HG03457 (cell line): ENCODE measurements around the gene BNIP3.
"Not testable (repeated sequence)": the region's sequence is repeated elsewhere in the genome, so short reads cannot be mapped to it uniquely, and the experiment has no call there.

Source experiments
- ATAC-seq: cut with Tn5 transposase; IDR thresholded peaks from one replicate; pipeline ENCODE4 v1.9.1; 2021; ENCODE audit warnings: moderate number of reproducible peaks; ENCODE audit not compliant: unreplicated experiment

Gene BNIP3

DNA sequence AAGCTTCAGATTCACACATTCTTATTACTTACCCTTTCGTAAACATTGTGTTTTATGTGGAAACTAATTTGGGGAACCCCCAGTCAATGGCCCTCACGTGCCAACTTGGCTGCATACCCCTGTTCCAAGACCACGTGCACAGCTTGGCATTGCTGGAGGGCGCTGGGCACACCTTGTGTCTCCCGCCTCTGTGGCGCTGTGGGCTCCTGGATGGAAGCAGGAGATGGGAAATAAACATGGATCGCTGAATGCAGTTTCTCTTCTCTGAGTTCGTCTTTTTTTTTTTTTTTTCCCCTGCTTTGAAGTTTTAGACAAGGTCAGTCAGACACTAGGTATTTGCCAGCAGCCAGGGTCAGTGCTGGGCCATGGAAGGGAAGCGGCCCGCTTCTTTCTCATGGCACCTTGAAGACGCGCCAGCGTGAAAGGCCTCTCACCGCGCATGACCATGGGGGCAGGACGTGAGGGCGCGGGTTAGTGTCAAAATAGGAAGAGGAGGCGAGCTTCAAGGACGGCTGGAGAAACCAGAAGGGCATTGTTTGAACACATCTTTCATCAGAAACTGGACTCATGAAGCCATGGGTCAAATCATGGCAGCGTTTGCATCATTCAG is 27.3 kb downstream of the BNIP3 start:
- ATAC-seq: no peak

DNA sequence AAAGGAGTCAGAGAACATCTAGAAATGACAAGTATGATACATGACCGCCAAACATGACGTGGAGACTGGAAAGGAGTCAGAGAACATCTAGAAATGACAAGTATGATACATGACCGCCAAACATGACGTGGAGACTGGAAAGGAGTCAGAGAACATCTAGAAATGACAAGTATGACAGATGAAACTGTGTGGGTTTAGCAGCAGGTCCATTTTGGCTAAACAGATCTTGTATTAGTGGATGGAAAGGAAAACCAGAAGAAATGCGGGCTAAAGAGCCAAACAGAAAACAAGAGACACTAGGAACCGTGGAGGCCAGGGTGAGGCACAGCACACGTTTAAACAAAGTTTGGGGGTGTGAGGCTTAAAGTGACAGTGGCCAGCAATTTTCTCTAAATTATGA is 31.8 kb downstream of the BNIP3 start:
- not testable (repeated sequence) for ATAC-seq

DNA sequence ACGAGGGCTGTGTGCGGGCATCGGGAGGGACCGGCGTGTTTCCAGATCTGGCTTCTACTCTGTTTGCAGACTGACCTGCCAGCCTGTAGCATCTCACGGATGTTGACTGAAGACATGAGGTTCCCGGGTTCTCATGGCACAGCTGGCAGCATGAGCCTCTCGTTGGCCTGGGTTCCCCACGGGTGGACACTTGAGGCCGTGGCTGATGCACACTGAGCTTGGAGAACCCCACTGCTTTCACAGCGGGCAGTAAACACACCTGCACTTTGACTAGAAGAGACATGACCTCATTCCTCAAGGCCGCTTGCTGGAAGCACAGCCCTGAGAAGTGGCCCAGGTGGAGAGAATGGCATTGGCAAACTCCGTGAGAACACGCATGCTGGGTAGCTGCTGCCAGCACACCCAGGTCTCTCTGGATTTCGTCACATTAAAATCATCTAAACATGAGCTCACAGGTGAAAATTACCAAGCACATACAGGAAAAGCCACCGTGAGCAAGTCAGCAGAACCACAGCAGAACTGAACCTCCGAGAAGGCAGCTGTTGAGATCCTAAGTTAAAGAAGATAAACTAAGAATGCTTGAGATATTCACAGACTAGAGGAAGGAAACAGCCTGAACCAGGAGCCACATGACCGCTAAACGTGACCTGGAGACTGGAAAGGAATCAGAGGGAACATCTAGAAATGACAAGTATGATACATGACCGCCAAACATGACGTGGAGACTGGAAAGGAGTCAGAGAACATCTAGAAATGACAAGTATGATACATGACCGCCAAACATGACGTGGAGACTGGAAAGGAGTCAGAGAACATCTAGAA is 32.5 kb downstream of the BNIP3 start:
- ATAC-seq: no peak

DNA sequence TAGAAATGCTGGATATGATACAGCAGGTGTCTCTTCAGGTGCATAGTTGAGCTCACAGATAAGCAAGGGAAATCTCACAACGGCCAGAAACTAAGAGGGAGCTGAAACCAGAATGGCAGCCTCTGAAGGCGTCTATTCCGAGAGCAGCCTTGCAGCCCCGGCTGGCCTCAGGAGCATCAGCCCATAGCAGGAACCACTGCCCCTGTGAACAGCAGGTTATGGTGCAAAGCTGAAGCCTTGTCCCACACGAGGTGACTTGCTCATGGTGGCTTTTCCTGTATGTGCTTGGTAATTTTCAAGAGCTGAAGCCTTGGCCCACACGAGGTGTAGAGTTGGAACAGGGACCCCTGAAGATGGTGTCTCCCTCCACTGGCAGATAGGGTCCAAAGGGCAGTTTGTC is 33.2 kb downstream of the BNIP3 start:
- ATAC-seq: no peak

DNA sequence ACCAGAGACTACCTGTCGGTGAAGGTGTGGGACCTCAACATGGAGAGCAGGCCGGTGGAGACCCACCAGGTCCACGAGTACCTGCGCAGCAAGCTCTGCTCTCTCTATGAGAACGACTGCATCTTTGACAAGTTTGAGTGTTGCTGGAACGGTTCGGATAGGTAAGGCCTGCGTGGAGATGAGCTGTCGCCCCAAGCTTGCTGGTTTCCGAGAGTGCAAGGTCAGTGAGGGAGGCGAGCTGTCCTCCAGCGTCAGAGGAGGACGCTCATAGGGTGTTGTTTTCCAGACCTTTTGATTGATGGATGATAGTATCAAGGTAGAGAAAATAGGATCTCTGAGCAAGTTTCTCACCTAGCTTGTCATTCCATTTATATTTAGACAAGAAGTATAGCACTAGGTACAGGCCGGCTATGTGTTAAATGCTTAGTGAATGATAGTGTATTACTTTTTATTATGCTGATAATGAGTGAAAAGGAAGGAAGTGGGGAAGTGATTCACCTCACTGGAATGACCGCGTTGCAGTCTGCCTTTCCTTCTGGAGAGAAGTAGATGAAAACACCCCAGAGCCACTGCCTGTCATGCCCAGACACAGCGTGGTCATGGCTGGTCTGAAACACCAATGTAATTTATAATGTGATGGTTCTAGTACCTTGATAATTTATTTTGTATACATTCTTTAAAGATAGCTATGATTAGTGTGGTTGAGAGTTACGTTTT is 33.9 kb downstream of the BNIP3 start:
- no peak for ATAC-seq

DNA sequence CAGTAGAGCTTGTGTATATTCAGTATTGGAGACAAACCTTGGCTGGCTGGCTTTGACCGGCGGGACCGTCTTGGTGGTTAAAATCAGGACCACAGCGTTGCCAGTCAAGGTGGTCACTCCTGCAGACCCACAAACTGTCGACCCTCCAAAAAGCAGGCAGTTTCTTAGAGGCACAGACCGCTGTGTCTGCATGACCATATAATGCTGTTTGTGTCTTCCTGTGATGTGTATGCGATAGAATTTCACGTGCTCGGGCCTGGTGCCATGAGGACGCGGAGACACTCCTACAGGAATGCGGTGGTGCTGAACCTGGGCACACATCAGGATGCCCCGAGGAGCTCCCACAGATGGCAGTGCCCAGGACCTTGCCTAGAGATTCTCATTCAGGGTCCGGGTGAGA is 34.8 kb downstream of the BNIP3 start:
- no peak for ATAC-seq

DNA sequence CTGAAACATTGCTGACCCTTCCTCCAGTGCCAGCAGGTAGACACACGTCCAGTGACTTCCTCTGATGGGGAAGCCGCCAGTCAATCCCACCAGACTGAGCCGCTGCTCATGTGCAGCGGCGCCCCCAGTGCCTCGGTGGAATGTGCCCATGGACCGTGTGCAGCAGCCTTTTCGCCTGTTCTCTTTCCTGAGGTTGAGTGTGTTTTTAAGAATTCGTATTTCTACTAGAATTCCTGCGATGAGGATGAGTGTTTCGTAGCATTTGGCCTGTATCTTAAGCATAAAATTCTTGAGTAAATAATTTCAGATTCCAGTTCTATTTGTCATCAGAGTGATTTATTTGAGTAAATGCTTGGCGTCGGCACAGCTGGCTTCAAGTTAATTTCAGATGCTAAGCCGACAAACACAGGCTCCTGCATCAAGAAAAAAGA is 35.4 kb downstream of the BNIP3 start:
- no peak for ATAC-seq

DNA sequence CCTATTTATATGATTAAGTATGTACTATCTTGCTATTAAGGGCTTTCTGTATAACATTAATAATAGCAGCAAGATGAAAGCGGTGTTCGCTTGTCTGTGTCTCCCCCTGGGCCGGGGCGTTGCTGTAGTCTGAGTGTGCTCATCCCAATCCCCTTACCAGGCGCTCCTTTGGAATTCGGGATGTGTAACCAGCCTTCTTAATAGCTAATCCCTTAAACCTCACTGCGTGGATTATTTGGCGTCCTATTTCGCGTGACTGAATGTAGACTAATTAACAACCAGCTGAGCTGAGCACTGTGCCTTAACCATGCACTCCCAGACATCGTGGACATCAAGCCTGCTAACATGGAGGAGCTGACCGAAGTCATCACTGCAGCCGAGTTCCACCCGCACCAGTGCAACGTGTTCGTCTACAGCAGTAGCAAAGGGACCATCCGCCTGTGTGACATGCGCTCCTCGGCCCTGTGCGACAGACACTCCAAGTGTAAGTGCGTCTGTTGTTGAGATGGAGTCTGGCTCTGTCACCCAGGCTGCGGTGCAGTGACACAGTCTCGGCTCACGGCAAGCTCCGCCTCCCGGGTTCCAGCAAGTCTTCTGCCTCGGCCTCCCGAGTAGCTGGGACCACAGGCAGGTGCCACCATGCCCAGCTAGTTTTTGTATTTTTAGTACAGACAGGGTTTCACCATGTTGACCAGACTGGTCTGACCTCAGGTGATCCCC is 36.6 kb downstream of the BNIP3 start:
- ATAC-seq: no peak

DNA sequence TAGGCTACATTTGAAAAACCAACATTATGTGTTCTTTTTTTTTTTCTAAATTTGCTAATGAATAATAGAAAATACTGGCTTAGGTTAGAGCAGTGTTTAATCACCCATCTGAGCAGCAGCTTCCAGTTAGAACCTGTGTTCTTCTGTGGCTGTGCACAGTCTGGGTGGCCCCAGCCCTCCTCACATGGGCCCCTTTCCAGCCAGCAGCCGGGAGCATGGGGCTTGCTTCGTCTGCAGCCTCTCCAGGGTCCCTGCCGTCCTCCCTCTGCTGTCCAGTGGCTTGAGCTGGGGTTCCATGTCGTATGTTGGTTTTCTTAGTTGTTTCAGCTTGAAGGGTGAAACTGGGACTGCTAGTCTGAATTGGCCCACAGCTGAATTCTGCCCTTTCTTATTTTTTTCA is 37.3 kb downstream of the BNIP3 start:
- ATAC-seq: no peak

DNA sequence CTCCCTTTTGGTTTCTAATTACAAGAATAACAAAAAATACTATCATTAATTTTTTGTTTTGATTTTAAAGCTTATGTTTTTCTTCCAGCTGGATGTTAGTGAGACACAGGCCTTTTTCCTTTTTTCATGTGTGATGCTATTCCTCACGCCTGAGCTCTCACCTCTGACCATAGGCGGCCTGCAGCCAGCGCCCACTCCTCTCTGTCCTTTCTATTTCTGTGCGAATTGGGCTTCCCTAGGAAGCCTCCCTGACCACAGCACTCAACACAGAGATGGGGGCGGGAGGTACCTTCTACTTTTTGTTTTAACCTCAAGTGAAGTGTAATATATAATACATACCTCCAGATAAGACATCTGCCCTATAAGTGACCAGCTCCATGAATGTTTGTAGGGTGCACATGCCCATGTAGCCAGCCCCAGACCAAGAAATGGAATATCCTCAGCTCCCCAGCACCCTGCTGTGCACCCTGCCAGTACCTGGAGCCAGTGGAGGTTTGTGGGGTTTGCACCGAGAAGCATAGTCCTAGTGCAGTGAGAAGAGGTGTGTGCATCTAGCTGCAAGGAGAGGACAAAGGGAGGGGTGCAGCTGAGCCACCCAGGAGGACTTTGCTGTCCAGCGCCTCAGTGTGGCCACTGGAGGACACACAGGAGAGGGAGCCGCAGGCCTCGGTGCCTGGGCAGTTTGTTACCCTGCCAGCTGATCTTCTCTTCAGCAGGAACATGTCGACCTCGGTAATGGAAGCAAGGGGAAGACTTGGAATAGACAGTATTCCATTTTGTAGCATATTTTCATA is 38.5 kb downstream of the BNIP3 start:
- no peak for ATAC-seq

DNA sequence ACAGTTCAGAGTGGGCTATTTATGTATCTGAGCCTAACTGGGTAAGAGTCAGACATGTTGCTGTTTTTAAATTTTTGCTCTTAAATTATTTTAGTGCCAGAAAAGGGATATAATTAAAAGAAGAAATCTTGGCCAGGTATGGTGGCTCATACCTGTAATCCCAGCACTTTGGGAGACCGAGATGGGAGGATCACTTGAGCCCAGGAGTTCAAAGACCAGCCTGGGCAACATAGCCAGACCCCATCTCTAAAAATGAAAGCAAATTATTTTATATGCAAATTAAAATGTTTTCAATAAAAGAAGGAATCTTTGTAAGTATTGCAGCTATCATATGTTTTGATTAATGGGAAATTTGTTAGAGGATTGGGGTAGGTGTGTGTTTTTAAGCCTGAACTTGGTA is 39.3 kb downstream of the BNIP3 start:
- ATAC-seq: no peak

DNA sequence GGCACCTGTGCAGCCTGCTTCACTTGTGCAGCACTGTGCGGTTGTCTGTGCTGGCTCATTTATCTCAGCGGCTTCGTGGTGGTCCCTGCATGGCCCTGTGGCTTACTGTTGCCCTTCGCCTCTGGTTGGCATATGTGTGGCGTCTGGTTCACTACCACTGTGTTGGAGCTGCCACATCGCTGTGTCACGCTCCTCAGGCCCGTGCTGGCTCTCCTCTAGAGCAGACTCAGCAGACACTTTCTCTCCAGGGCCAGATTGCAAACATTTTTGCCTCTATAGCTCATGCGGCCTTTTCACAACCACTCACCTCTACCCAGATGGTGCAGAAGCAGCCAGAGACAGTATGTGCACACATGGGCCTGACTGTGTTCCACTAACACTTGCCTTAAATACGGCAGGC is 43.0 kb downstream of the BNIP3 start:
- ATAC-seq: no peak

DNA sequence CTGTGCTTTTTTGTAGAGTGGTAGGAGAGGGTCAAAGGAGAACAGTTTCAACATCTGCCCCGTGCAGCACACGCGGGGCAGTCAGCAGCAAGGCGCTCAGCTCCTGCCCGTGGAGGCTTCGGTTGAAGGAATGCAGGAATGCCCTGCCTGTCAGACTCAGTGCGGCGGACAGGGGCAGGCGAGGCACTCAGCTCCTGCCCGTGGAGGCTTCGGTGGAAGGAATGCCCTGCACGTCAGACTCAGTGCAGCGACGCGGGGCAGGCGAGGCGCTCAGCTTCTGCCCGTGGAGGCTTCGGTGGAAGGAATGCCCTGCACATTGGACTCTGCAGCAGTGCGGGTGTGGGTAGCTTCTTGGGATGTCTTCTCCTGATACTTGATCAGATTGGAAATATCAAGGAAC is 43.9 kb downstream of the BNIP3 start:
- ATAC-seq: no peak

DNA sequence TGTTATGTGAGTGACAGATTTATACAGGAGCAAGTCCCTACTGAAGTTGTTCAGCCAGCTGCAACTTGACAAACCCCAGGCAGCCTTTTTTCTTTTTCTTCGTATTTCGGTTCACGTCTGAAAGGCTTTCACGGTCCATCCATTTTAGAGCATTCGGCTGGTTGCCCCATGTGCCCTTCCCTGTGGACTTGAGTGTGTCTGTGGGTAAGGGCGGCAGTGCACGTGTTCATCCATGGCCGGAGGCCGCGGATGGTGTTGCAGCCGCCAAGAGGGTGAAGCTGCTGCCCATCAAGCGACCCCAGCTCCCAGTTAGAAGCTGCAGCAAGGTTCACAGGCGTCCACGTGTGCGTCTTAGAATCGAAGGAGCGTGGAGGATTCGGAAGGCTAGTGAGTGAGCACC is 45.0 kb downstream of the BNIP3 start:
- no peak for ATAC-seq

DNA sequence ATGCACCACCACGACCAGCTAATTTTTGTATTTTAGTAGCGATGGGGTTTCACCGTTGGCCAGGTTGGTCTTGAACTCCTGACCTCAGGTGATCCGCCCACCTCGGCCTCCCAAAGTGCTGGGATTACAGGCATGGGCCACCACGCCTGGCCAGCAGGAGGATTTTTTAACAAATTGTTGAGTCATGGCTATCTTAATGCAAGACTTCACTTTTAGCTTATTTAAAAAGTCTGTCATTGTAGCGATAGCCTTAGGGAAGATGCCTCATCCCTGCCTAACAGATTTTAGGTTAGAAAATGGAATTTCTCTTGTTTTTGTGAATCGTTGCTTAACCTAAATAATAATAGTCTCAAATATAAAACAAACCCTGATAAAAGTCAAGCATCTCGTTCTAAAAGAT is 45.4 kb downstream of the BNIP3 start:
- ATAC-seq: no peak

DNA sequence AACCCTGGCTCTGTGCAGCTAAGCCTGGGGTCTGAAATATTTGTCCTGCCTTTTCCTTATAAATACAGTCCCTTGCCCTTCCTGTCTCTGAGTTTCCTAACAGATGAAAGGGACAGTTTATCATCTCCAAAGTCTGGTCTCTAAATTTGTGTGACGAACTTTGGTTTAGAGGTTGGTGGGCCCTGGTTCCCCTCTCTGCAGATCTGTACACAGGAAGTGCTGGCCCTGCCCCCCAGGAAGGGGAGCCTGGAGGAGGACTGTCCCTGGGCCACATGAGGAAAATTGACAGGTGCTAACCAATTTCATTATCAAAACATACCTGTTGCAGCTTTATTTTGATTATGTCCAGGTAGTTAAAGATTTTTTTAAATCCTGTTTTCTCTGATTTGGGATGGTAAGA is 46.5 kb downstream of the BNIP3 start:
- ATAC-seq: no peak

DNA sequence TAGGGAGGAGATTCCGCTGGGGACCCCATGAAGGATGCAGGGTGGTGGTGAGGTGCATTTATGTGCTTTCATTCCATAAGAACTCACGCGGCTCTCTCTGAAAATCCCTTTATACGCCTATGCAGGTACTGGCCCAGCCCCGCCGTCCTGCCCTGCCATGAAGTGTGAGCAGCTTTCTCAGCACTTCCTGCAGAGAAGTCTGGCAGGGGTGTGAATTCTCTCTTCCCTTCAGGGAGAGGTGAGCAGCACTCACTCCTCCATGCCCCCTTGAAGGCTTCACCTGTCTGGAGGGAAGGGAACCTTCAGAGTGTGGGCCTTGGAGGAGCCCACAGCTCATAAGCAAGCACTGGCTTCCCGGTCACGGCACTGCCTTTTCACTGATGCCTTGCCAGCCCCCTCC is 47.0 kb downstream of the BNIP3 start:
- ATAC-seq: no peak

DNA sequence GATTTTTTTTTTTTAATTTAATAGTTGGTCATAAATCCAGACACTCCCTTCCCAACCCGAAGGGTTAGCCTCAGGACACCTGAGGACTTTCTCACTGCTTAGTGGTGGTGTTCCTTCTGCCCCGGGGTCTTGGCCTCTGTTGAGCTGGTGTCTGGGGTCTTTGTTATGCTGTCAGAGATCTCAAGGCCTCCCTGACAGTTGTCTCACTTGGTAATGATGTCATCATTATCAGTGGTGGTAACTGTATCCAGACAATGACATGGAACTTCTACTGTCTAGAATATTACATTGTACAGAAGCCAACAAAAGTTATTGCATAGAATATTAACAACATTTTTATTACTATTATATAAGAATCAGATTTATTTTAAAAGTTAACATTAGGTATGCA is 48.0 kb downstream of the BNIP3 start:
- ATAC-seq: no peak

DNA sequence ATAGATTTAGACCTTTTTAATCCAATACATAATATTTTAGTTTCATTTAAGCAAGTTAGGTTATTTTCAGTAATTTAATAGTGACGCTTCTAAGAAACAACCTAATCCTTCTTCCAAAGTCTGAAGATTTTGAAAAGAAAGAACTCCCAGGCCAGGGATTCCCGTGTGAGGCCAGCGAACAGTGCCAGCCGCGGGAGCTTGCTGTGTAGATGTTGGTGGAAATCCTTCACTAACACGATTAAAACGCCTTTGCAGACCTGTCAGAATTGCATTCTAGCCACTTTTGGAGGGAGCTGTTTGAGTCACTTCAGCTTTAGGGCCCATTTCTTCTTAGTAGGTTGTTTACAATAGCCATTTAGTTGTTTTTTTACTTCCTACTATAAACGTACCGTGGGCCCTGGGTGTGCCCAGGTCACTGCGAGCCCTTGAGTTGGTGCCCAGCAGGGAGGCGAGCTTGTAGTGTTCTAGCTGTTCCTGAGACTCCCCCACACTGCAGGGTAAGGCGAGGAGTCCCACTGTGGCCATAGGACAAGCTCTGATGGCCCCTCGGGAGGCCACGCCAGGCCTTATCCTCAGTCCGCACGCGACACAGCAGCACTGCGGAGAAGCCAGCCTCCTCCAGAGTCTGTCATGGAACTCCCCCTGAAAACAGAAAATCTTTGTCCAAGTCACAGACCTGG is 48.6 kb downstream of the BNIP3 start:
- no peak for ATAC-seq

DNA sequence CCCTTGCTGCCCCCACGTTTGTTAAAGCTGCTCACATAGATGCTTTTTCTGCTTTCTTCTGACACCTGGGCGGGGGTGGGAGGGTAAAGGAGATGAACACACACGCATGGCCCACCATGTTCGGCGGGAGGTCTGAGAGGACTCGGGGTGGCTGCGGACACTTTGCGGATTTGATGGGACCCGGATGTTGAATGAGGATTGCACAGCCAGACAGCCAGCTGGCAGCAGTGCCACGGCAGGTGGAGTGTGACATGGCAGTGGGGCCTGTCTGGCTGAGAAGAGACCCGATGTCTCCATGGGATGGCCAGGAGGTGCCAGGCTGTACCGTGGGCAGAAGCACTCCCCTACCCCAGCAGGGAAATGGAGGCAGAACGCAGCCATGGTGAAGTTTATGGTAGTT is 49.7 kb downstream of the BNIP3 start:
- no peak for ATAC-seq
